ENCODE data around the gene THSD4.

Gene THSD4

GRCh38 chr15:71515375-71516186 is 400.3 kb downstream of the THSD4 start:
- Histone ChIP-seq H3K4me1 (ENCODE audit: low read depth, poor library complexity, severe bottlenecking) (no peaks in the 10 kb centered on the region), H3K9ac (no peak overlapping the region), H3K27ac (no peak overlapping the region), H3K27me3 (ENCODE audit: insufficient read depth, low read depth) (no peaks in the 10 kb centered on the region), H3K79me2 (ENCODE audit: insufficient read depth, low read depth) (no peaks in the 10 kb centered on the region), H3K4me2 (no peak overlapping the region), H3K36me3 (ENCODE audit: insufficient read depth) (no peaks in the 10 kb centered on the region), H3K4me3 (IDR thresholded peaks at IDR 0.05; ENCODE audit: insufficient read depth, low read depth, low read length) (no peak overlapping the region), H2AFZ (ENCODE audit: low read depth) (no peak overlapping the region), H4K20me1 (ENCODE audit: insufficient read depth) (no peaks in the 10 kb centered on the region)
- no peak for TF ChIP-seq CTCF (conservative IDR thresholded peaks at IDR 0.05; ENCODE audit: low read depth, low read length)

- Histone ChIP-seq H3K4me3 (IDR thresholded peaks at IDR 0.05; ENCODE audit: insufficient read depth, low read depth, low read length) (no peak overlapping the region), H3K4me2 (no peak overlapping the region), H3K36me3 (ENCODE audit: insufficient read depth) (no peaks in the 10 kb centered on the region), H2AFZ (ENCODE audit: low read depth) (no peak overlapping the region), H3K79me2 (ENCODE audit: insufficient read depth, low read depth) (no peaks in the 10 kb centered on the region), H3K27ac (no peak overlapping the region), H3K9ac (no peak overlapping the region), H4K20me1 (ENCODE audit: insufficient read depth) (no peaks in the 10 kb centered on the region), H3K4me1 (ENCODE audit: low read depth, poor library complexity, severe bottlenecking) (no peaks in the 10 kb centered on the region), H3K27me3 (ENCODE audit: insufficient read depth, low read depth) (no peaks in the 10 kb centered on the region)
- no peak for TF ChIP-seq CTCF (conservative IDR thresholded peaks at IDR 0.05; ENCODE audit: low read depth, low read length)
Measured at GRCh38 chr15:71517751-71518150, 402.5 kb downstream of the THSD4 start.

GRCh38 chr15:71518661-71519060 is 403.4 kb downstream of the THSD4 start:
- Histone ChIP-seq H2AFZ (ENCODE audit: low read depth) (no peak overlapping the region), H4K20me1 (ENCODE audit: insufficient read depth) (no peaks in the 10 kb centered on the region), H3K4me2 (no peak overlapping the region), H3K4me1 (ENCODE audit: low read depth, poor library complexity, severe bottlenecking) (no peaks in the 10 kb centered on the region), H3K9ac (no peak overlapping the region), H3K27ac (no peak overlapping the region), H3K4me3 (IDR thresholded peaks at IDR 0.05; ENCODE audit: insufficient read depth, low read depth, low read length) (no peak overlapping the region), H3K27me3 (ENCODE audit: insufficient read depth, low read depth) (no peaks in the 10 kb centered on the region), H3K36me3 (ENCODE audit: insufficient read depth) (no peaks in the 10 kb centered on the region), H3K79me2 (ENCODE audit: insufficient read depth, low read depth) (no peaks in the 10 kb centered on the region)
- TF ChIP-seq CTCF (conservative IDR thresholded peaks at IDR 0.05; ENCODE audit: low read depth, low read length) = no peak

GRCh38 chr15:71526060-71526820 is 411.0 kb downstream of the THSD4 start:
- no peak for TF ChIP-seq CTCF (conservative IDR thresholded peaks at IDR 0.05; ENCODE audit: low read depth, low read length)
- no peaks in the 10 kb centered on the region for H3K4me1 ChIP-seq (ENCODE audit: low read depth, poor library complexity, severe bottlenecking)
- H3K9ac ChIP-seq = no peak overlapping the region
- no peaks in the 10 kb centered on the region for H3K79me2 ChIP-seq (ENCODE audit: insufficient read depth, low read depth)
- no peak overlapping the region for H3K27ac ChIP-seq
- H4K20me1 ChIP-seq (ENCODE audit: insufficient read depth) = no peaks in the 10 kb centered on the region
- H3K27me3 ChIP-seq (ENCODE audit: insufficient read depth, low read depth) = no peaks in the 10 kb centered on the region
- no peaks in the 10 kb centered on the region for H3K36me3 ChIP-seq (ENCODE audit: insufficient read depth)
- no peak overlapping the region for H2AFZ ChIP-seq (ENCODE audit: low read depth)
- no peak overlapping the region for H3K4me3 ChIP-seq (IDR thresholded peaks at IDR 0.05; ENCODE audit: insufficient read depth, low read depth, low read length)
- no peak overlapping the region for H3K4me2 ChIP-seq
